ENCODE measurements around the gene MSL1.
A peak's percentile ranks its signal among the peaks of the same experiment; 100 is the strongest.

MSL1 gene

DNA sequence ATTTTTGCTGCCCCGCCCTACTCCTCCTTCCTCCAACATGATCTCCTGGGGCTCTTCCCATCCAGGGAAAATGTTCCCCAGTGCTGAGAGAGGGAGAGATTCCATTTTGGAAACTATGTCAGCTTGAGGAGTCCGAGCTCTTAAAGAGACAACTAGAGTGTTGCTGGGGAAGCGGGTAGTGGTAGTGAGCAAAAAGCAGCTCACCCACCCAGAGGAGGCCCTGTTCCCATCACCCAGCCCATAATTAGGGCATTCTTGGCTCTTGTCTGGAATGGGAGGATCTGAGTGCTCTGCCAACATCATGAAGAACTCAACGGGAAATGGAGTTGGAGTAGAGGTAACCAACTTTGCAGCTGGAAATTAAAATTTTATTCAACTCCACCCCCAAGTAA, 9.1 kb upstream of the MSL1 start:
- peak overlapping the region; percentile 76; the same call in 1 of the 2 replicates for H3K27ac ChIP-seq
- TF ChIP-seq, protein P1, sequence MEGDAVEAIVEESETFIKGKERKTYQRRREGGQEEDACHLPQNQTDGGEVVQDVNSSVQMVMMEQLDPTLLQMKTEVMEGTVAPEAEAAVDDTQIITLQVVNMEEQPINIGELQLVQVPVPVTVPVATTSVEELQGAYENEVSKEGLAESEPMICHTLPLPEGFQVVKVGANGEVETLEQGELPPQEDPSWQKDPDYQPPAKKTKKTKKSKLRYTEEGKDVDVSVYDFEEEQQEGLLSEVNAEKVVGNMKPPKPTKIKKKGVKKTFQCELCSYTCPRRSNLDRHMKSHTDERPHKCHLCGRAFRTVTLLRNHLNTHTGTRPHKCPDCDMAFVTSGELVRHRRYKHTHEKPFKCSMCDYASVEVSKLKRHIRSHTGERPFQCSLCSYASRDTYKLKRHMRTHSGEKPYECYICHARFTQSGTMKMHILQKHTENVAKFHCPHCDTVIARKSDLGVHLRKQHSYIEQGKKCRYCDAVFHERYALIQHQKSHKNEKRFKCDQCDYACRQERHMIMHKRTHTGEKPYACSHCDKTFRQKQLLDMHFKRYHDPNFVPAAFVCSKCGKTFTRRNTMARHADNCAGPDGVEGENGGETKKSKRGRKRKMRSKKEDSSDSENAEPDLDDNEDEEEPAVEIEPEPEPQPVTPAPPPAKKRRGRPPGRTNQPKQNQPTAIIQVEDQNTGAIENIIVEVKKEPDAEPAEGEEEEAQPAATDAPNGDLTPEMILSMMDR (IDR thresholded peaks at IDR 0.05; ENCODE audit: low read depth, low read length) = no peak
- H3K27me3 ChIP-seq (ENCODE audit: insufficient read depth, low read depth, severe bottlenecking) = no peaks in the 10 kb centered on the region
- H3K4me3 ChIP-seq (ENCODE audit: low read depth, low read length) = peak overlapping the region; percentile 68
- no peaks in the 10 kb centered on the region for H3K9me3 ChIP-seq (ENCODE audit: severe bottlenecking)
- DNase-seq = no peak
- H3K36me3 ChIP-seq = no peaks in the 10 kb centered on the region

DNA sequence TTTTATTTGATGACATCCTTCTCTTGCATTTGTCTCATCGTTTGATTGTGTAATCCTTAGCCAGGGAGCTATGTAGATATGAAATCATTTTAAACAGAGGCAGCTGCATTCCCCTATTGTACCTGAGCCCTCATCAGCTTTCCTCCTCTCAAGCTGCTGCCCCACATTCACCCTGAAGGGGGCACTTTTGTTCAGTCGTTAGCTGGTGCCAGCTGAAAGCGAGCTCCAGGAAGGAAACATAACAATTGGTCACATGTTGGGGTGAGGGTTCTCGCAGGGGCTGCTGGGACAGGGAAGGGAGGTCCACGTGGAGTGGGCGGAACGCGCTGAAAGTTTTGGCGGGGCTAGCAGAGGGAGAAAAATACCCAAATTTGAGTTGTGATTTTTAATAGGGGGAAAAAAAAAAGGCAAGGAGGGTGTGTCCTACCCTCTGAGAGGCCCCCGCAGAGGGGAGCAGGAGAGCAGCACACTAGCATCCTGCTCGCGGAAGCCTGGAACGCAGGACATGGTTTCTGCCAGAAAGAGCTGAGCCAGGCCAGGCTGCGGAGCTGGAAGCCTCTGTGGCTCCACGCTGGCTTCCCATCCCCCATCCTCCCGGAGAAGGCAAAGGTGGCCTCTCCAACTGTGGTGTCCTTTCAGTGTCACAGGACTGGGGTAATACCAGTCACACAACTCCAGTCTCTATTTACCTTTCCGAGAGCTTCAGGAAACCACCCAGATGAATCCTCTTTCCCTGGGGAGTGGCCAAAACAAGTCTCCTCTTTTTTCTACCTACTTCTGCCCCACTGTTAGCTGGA, 8.5 kb upstream of the MSL1 start:
- Histone ChIP-seq H3K4me3 (ENCODE audit: low read depth, low read length) (peak overlapping the region; percentile 68), H3K36me3 (no peaks in the 10 kb centered on the region), H3K27ac (peak overlapping the region; percentile 76), H3K27me3 (ENCODE audit: insufficient read depth, low read depth, severe bottlenecking) (no peaks in the 10 kb centered on the region), H3K9me3 (ENCODE audit: severe bottlenecking) (no peaks in the 10 kb centered on the region)
- DNase-seq = peak; percentile 98
- TF ChIP-seq, protein P1 (IDR thresholded peaks at IDR 0.05; ENCODE audit: low read depth, low read length) = peak; percentile 86

DNA sequence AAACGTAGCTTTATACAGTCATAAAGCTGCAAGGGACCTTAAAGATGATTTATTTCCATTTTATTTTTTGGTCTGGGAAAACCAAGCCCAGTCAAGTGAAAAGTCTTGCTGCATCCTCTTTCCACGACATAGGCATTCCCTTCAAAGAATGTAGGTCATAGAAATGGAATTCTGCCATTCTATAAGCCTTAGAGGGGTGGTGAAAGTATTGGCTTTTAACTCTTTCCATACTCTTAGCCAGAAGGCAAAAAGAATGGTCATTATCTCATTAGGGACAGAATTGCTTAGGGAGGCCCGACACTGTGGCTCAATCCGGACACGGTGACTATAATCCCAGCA, 7.9 kb upstream of the MSL1 start:
- H3K4me3 ChIP-seq (ENCODE audit: low read depth, low read length) = peak overlapping the region; percentile 68
- H3K27ac ChIP-seq = peak overlapping the region; percentile 76
- DNase-seq = no peak
- H3K9me3 ChIP-seq (ENCODE audit: severe bottlenecking) = no peaks in the 10 kb centered on the region
- TF ChIP-seq, protein P1 (IDR thresholded peaks at IDR 0.05; ENCODE audit: low read depth, low read length) = no peak
- H3K36me3 ChIP-seq = no peaks in the 10 kb centered on the region
- no peaks in the 10 kb centered on the region for H3K27me3 ChIP-seq (ENCODE audit: insufficient read depth, low read depth, severe bottlenecking)

DNA sequence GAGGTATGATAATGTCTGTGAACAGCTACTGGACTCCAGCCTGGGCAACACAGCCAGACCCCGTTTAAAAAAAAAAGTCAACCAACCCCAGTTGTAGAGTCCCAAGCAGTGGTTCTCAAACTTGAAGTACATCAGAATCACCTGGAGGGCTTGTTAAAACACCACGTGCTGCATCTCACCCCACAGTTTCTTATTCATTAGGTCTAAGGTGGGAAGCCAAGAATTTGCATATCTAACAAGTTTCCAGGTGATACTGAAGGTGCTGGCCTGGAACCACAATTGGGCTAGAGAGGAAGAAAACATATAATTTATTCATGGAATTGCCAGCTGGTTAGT, 6.7 kb upstream of the MSL1 start:
- TF ChIP-seq, protein P1 (IDR thresholded peaks at IDR 0.05; ENCODE audit: low read depth, low read length) = no peak
- H3K9me3 ChIP-seq (ENCODE audit: severe bottlenecking) = no peaks in the 10 kb centered on the region
- H3K27me3 ChIP-seq (ENCODE audit: insufficient read depth, low read depth, severe bottlenecking) = no peaks in the 10 kb centered on the region
- H3K27ac ChIP-seq = no peak overlapping the region
- no peak for DNase-seq
- no peak overlapping the region for H3K4me3 ChIP-seq (ENCODE audit: low read depth, low read length)
- peaks cover 4% of the 10 kb centered on the region; the same call in 1 of the 2 replicates for H3K36me3 ChIP-seq

DNA sequence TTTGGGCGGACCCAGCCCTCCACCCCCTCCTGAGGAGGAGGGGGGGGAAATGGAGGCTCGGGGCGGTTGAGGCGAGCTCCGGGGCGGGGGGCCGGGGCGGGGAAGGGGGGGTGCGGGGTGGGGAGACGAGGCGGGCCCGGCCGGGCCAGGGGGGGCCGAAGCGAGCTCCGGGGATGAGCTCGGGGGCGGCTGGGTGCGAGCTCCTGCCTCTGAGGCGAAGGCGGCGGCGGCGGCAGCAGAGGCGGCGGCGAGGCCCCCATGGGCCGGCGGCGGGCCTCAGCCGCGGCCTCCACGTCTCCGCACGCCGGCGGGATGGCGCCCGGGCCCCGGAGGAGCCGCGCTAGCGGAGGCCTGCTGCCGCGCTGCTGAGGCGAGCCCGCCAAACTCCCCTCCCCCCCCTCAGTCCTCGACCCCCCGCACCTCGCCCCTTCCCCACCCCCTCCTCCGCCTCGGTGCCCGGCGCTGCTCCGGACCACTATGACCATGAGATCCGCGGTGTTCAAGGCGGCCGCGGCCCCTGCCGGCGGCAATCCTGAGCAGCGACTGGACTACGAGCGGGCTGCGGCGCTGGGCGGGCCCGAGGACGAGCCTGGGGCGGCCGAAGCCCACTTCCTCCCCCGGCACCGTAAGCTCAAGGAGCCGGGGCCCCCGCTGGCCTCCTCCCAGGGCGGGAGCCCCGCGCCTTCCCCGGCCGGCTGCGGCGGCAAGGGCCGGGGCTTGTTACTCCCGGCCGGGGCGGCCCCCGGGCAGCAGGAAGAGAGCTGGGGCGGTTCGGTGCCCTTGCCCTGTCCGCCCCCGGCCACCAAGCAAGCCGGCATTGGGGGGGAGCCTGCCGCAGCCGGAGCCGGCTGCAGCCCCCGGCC, 596 bp downstream of the MSL1 start:
- H3K9me3 ChIP-seq (ENCODE audit: severe bottlenecking) = no peaks in the 10 kb centered on the region
- TF ChIP-seq, protein P1 (IDR thresholded peaks at IDR 0.05; ENCODE audit: low read depth, low read length) = no peak
- H3K27me3 ChIP-seq (ENCODE audit: insufficient read depth, low read depth, severe bottlenecking) = no peaks in the 10 kb centered on the region
- DNase-seq = peak; percentile 63
- peak overlapping the region; percentile 99 for H3K27ac ChIP-seq
- peaks cover 50% of the 10 kb centered on the region for H3K36me3 ChIP-seq
- peak overlapping the region; percentile 95 for H3K4me3 ChIP-seq (ENCODE audit: low read depth, low read length)
